Astrocyte (in vitro differentiated cells and primary cell): ENCODE results near the gene DSTN. TPM values are rescaled to one million over a fixed set of nuclear protein-coding genes. Genes with fewer than 3 reads are reported as not detected.

ENCODE experiments used
- DNase-seq: peaks from one replicate; pipeline ENCODE4 v3.0.0-alpha.2; 2010; ENCODE audit warnings: low read depth
- FAIRE-seq: peaks from 2 replicates; lab custom pipeline; 2011; peaks lifted over from hg19 to GRCh38; lab: Jason Lieb, UNC
- H2AFZ ChIP-seq: 2 replicates; pipeline ENCODE4 v1.6.0; 2012; ENCODE audit warnings: low read depth, low read length, inconsistent platforms
- H3K27ac ChIP-seq: 2 replicates; pipeline ENCODE4 v1.5.1; 2011; ENCODE audit warnings: low read depth, low read length, inconsistent platforms
- H3K27me3 ChIP-seq: 2 replicates; pipeline ENCODE4 v1.6.0; 2011; ENCODE audit warnings: low read length, inconsistent platforms; ENCODE audit not compliant: insufficient read depth
- H3K36me3 ChIP-seq: 2 replicates; pipeline ENCODE4 v1.5.1; 2011; ENCODE audit warnings: low read length, inconsistent platforms; ENCODE audit not compliant: insufficient read depth
- H3K4me1 ChIP-seq: 2 replicates; pipeline ENCODE4 v1.5.1; 2011; ENCODE audit warnings: low read length, inconsistent platforms; ENCODE audit not compliant: insufficient read depth
- H3K4me2 ChIP-seq: 2 replicates; pipeline ENCODE4 v1.6.0; 2012; ENCODE audit warnings: low read length, inconsistent platforms
- H3K4me3 ChIP-seq: 2 replicates; pipeline ENCODE4 v1.5.1; 2011; ENCODE audit warnings: low read depth, mild to moderate bottlenecking, low read length, inconsistent platforms; ENCODE audit not compliant: insufficient read depth
- H3K79me2 ChIP-seq: 2 replicates; pipeline ENCODE4 v1.6.0; 2012; ENCODE audit warnings: mild to moderate bottlenecking, low read length, inconsistent platforms; ENCODE audit not compliant: insufficient read depth
- H3K9ac ChIP-seq: 2 replicates; pipeline ENCODE4 v1.6.0; 2012; ENCODE audit warnings: mild to moderate bottlenecking, low read length, inconsistent platforms
- H3K9me3 ChIP-seq: 2 replicates; pipeline ENCODE4 v1.5.1; 2012; ENCODE audit warnings: low read depth, mild to moderate bottlenecking, low read length, inconsistent platforms; ENCODE audit not compliant: insufficient read depth
- H4K20me1 ChIP-seq: 2 replicates; pipeline ENCODE4 v1.6.0; 2012; ENCODE audit warnings: low read length, inconsistent platforms; ENCODE audit not compliant: insufficient read depth
- H3K27ac Mint-ChIP-seq: one replicate; pipeline ENCODE4 v1.8.0; 2021; ENCODE audit warnings: mild to moderate bottlenecking, mixed read lengths; ENCODE audit not compliant: unreplicated experiment
- H3K27me3 Mint-ChIP-seq: one replicate; pipeline ENCODE4 v1.8.0; 2021; ENCODE audit warnings: low read depth, mixed read lengths; ENCODE audit not compliant: unreplicated experiment
- H3K36me3 Mint-ChIP-seq: one replicate; pipeline ENCODE4 v1.8.0; 2021; ENCODE audit warnings: low read depth, mixed read lengths; ENCODE audit not compliant: unreplicated experiment
- H3K4me1 Mint-ChIP-seq: one replicate; pipeline ENCODE4 v1.8.0; 2021; ENCODE audit warnings: low read depth, mixed read lengths; ENCODE audit not compliant: unreplicated experiment
- H3K4me3 Mint-ChIP-seq: one replicate; pipeline ENCODE4 v1.8.0; 2021; ENCODE audit warnings: mild to moderate bottlenecking, moderate library complexity, mixed read lengths; ENCODE audit not compliant: unreplicated experiment
- H3K9me3 Mint-ChIP-seq: one replicate; pipeline ENCODE4 v1.8.0; 2021; ENCODE audit warnings: mild to moderate bottlenecking, mixed read lengths; ENCODE audit not compliant: unreplicated experiment
- EZH2 ChIP-seq: IDR thresholded peaks from 2 replicates; pipeline ENCODE4 v1.6.1; 2012; ENCODE audit warnings: mild to moderate bottlenecking, low read length, inconsistent platforms; ENCODE audit not compliant: insufficient read depth
- total RNA-seq: library from RNA; stranded (reverse); gene quantifications from 2 replicates; pipeline ENCODE4 v1.2.1, GENCODE V29; 2021
- TF ChIP-seq, protein P1 (sequence below): IDR thresholded peaks from 2 replicates; pipeline ENCODE4 v1.5.1; 2011; ENCODE audit warnings: low read depth, mild to moderate bottlenecking, inconsistent platforms, low read length, moderate library complexity; ENCODE audit not compliant: insufficient read depth

DSTN gene
- total RNA-seq, 1 donor from 2014 or later = 552 TPM

DNA sequence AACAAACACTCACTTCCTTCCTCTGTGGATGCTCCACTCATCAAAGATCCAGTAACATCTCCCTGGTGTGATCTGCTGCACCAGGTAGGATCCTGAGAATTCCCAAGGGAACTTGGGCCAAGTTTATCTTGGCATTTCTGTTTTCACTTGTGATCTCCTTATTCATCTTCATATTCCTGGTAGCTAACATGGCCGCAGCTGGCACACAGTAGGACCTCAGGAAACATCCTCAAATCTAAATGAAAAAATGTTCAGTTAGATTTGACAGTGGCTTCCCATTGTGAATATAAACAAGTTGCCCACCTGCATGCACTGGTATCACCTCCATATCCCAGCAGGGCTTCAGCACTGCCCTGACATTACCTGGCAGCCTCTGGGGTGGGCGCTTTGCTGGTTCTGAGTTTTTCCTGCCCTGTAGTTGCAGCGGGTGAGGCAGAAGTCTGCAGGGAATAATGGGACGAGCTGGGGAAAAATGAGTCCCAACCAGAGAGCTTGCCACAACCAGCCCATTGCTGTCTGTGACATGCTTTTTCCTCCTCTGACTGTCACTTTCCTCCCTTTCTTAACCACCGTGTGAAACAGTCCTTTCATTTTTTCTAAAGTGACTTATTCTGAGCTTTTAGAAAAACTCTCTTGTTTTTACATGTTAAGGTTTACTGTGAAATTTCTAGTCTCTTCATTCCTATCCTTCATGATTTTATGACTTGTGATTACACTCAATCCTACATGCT, 9.4 kb upstream of the DSTN start:
- H3K9me3 Mint-ChIP-seq = no peaks in the 10 kb centered on the region
- no peaks in the 10 kb centered on the region for H3K36me3 Mint-ChIP-seq
- H3K4me1 Mint-ChIP-seq = peaks cover 56% of the 10 kb centered on the region

DNA sequence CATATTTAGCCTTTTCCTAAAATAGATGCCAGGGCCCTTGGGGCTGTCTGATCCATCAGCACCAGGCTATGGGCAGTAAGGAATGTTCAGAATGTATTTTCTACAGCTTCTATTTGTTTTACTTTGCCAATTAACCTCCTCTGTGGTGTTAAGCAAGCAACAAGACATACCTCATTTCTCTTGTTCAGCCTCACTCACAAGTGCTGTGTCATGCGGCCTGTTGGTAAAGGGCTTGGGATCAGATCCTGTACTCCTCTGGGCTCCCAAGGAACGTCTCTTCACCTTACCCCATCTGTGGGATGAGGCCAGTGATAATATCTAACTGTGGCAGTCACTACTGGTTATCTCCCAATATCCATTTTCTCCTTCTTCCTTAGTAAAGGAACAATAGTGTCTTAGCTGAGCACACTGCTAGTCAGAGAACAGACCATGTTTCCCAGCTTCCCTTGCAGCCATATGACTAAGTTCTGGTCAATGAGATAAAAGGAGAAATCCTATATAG, 7.0 kb upstream of the DSTN start:
- H3K27me3 Mint-ChIP-seq = no peaks in the 10 kb centered on the region
- Histone ChIP-seq H2AFZ (peak overlapping the region; percentile 71), H3K9ac (peak overlapping the region; percentile 51), H3K4me3 (no peak overlapping the region), H3K9me3 (no peaks in the 10 kb centered on the region), H3K27me3 (no peaks in the 10 kb centered on the region), H4K20me1 (no peaks in the 10 kb centered on the region), H3K4me1 (peaks cover 32% of the 10 kb centered on the region), H3K79me2 (no peaks in the 10 kb centered on the region), H3K27ac (peak overlapping the region; percentile 83), H3K36me3 (no peaks in the 10 kb centered on the region), H3K4me2 (peak overlapping the region; percentile 40)
- DNase-seq = peak; percentile 93
- no peaks in the 10 kb centered on the region for H3K9me3 Mint-ChIP-seq
- no peaks in the 10 kb centered on the region for H3K36me3 Mint-ChIP-seq
- no peak for TF ChIP-seq EZH2
- TF ChIP-seq, protein P1, sequence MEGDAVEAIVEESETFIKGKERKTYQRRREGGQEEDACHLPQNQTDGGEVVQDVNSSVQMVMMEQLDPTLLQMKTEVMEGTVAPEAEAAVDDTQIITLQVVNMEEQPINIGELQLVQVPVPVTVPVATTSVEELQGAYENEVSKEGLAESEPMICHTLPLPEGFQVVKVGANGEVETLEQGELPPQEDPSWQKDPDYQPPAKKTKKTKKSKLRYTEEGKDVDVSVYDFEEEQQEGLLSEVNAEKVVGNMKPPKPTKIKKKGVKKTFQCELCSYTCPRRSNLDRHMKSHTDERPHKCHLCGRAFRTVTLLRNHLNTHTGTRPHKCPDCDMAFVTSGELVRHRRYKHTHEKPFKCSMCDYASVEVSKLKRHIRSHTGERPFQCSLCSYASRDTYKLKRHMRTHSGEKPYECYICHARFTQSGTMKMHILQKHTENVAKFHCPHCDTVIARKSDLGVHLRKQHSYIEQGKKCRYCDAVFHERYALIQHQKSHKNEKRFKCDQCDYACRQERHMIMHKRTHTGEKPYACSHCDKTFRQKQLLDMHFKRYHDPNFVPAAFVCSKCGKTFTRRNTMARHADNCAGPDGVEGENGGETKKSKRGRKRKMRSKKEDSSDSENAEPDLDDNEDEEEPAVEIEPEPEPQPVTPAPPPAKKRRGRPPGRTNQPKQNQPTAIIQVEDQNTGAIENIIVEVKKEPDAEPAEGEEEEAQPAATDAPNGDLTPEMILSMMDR = no peak
- peak overlapping the region; percentile 94 for H3K27ac Mint-ChIP-seq
- H3K4me3 Mint-ChIP-seq = no peak overlapping the region
- peaks cover 51% of the 10 kb centered on the region for H3K4me1 Mint-ChIP-seq
- peak; percentile 86 for FAIRE-seq

More for the DNA sequence above, 9.4 kb upstream of the DSTN start:
- Histone ChIP-seq H3K79me2 (no peaks in the 10 kb centered on the region), H3K4me2 (no peak overlapping the region), H3K4me3 (no peak overlapping the region), H3K27ac (no peak overlapping the region), H3K27me3 (no peaks in the 10 kb centered on the region), H3K9ac (no peak overlapping the region), H3K4me1 (peaks cover 43% of the 10 kb centered on the region), H3K36me3 (no peaks in the 10 kb centered on the region), H2AFZ (no peak overlapping the region), H3K9me3 (no peaks in the 10 kb centered on the region), H4K20me1 (no peaks in the 10 kb centered on the region)
- TF ChIP-seq EZH2 = no peak
- TF ChIP-seq, protein P1 = no peak
- peak overlapping the region; percentile 42 for H3K4me3 Mint-ChIP-seq
- no peaks in the 10 kb centered on the region for H3K27me3 Mint-ChIP-seq
- peak overlapping the region; percentile 59 for H3K27ac Mint-ChIP-seq
- FAIRE-seq (no peak), DNase-seq (no peak)
